ENCODE measurements around the gene GJC2. TPM values are rescaled to one million over a fixed set of nuclear protein-coding genes. Genes with fewer than 3 reads are reported as not detected.

GJC2 gene
- polyA plus RNA-seq, 1 donor from 2014 or later = 2.3 TPM

DNA sequence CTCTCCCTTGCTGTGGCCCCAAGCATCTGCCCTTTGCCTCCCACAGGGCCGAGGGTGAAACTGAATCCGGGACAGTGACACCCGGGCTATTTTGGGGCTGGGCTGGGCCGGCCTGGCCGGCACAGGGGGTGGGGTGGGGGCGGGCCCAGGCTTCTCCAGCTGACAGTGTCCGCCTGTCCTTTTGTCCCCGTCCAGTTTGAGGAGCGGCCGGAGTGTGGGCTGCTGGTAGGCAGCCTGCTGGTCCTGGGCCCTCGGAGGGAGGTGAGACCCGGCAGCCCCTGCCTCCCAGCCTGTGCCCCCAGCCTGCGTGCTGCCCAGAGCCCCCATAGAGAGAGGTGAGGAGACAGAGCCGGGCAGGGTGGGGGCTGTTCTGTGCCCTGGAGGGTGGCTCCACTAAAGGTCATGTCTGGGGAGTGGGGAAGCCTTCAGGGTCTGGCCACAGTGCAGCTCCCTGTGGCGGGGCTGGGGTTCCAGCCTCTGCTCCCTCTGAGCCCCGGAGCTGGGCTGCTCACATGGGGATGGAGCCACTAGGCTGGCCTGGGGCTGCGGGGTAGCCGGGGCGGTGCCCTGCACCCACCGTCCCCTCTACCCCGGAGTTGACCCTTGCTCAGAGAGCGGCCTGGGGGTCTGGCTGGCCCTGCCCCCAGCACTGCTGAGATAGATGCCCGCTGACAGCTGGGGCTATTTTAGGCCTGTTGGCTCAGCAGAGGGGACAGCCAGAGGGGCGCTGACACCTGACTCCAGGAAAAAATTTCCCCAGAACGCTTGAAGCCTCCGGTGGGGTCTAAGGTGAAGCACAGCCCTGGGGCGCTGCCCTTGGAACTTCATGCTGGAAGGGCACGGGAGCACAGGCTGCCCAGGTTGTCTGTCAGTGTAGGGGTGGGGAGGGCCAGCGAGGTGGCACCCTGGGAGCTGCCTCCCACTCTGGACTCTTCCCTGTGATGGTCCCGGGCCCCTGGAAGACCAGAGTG is 58.4 kb downstream of the GJC2 start, which contains the start of gene OBSCN:
OBSCN (plus strand) TSS at position 194 of the 971 bp plus-strand sequence. CDS start 3,740 bp downstream, outside the sequence.
- Histone ChIP-seq H3K4me2 (ENCODE audit: low read length) (no peak within 1 kb of the TSS), H3K79me2 (replicated peaks; ENCODE audit: insufficient read depth, low read length) (no peaks in the 10 kb centered on the region), H3K9me3 (ENCODE audit: low read length) (no peaks in the 10 kb centered on the region), H3F3A (ENCODE audit: insufficient read depth, low read length, poor library complexity, severe bottlenecking) (no peaks in the 10 kb centered on the region), H2AFZ (ENCODE audit: low read depth, low read length) (no peak within 1 kb of the TSS), H3K4me3 (ENCODE audit: low read length) (no peak within 1 kb of the TSS), H3K36me3 (ENCODE audit: insufficient read depth, low read length) (no peaks in the 10 kb centered on the region), H4K20me1 (ENCODE audit: insufficient read depth) (no peaks in the 10 kb centered on the region), H3K9me2 (ENCODE audit: insufficient read depth, low read length) (no peaks in the 10 kb centered on the region), H3K9ac (ENCODE audit: low read length) (no peak within 1 kb of the TSS), H3K27me3 (ENCODE audit: insufficient read depth, low read depth, low read length) (peaks cover 6% of the 10 kb centered on the region), H3K27ac (ENCODE audit: low read length) (no peak within 1 kb of the TSS)
- no peak for TF ChIP-seq SMC3 (conservative IDR thresholded peaks at IDR 0.05; ENCODE audit: poor library complexity)
- TF ChIP-seq EP300 (conservative IDR thresholded peaks at IDR 0.05; ENCODE audit: poor library complexity, severe bottlenecking) = no peak
- TF ChIP-seq MXI1 (conservative IDR thresholded peaks at IDR 0.05; ENCODE audit: poor library complexity, severe bottlenecking) = no peak
- no peak for TF ChIP-seq EZH2 (IDR thresholded peaks at IDR 0.05; ENCODE audit: borderline replicate concordance, insufficient read depth, low read length, poor library complexity, severe bottlenecking)

DNA sequence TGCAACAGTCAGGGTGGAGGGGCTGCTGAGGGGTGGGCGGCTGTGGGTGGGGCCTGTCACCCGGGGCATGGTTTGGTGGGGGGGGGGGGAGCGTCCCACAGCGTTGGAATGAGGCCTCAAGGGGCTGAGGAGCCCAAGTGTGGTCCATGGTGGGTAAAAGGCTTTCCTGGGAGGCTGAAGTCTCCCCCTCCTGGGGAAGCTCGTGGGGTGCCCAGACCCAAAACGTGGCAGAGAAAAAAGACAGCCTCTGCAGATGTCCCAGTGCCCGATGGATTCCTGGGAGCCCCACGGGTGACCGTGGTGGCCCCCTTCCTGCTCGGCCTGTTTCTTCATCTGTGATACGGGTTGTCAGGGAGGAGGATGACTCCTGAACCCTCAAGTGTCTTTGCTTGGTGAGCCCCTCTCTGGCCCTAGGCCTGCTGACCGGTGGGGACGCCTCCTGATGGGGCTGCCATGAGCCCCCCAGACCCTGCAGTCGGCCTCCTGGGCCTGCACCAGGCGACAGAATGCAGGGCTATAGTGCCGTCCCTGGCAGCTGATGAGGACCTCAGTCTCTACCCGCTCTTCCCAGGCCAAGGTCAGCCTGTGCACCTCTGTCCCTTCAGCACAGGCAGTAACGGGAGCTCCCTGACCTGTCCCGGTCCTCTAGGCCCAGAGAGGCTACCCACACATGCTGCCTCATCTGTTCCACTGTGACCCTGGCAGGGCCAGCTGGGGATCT is 59.3 kb downstream of the GJC2 start:
- no peak overlapping the region for H2AFZ ChIP-seq (ENCODE audit: low read depth, low read length)
- no peak overlapping the region for H3K9ac ChIP-seq (ENCODE audit: low read length)
- TF ChIP-seq EZH2 (IDR thresholded peaks at IDR 0.05; ENCODE audit: borderline replicate concordance, insufficient read depth, low read length, poor library complexity, severe bottlenecking) = no peak
- no peak for TF ChIP-seq SMC3 (conservative IDR thresholded peaks at IDR 0.05; ENCODE audit: poor library complexity)
- no peak for TF ChIP-seq MXI1 (conservative IDR thresholded peaks at IDR 0.05; ENCODE audit: poor library complexity, severe bottlenecking)
- no peak for TF ChIP-seq TAF1 (IDR thresholded peaks at IDR 0.05; ENCODE audit: low read depth)
- TF ChIP-seq, protein P1, sequence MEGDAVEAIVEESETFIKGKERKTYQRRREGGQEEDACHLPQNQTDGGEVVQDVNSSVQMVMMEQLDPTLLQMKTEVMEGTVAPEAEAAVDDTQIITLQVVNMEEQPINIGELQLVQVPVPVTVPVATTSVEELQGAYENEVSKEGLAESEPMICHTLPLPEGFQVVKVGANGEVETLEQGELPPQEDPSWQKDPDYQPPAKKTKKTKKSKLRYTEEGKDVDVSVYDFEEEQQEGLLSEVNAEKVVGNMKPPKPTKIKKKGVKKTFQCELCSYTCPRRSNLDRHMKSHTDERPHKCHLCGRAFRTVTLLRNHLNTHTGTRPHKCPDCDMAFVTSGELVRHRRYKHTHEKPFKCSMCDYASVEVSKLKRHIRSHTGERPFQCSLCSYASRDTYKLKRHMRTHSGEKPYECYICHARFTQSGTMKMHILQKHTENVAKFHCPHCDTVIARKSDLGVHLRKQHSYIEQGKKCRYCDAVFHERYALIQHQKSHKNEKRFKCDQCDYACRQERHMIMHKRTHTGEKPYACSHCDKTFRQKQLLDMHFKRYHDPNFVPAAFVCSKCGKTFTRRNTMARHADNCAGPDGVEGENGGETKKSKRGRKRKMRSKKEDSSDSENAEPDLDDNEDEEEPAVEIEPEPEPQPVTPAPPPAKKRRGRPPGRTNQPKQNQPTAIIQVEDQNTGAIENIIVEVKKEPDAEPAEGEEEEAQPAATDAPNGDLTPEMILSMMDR (IDR thresholded peaks at IDR 0.05; ENCODE audit: poor library complexity, severe bottlenecking) = no peak
- no peak for TF ChIP-seq EP300 (conservative IDR thresholded peaks at IDR 0.05; ENCODE audit: poor library complexity, severe bottlenecking)
- TF ChIP-seq POLR2AphosphoS5 (IDR thresholded peaks at IDR 0.05) = no peak
- TF ChIP-seq RAD21 (conservative IDR thresholded peaks at IDR 0.05) = no peak
- TF ChIP-seq, protein P2, sequence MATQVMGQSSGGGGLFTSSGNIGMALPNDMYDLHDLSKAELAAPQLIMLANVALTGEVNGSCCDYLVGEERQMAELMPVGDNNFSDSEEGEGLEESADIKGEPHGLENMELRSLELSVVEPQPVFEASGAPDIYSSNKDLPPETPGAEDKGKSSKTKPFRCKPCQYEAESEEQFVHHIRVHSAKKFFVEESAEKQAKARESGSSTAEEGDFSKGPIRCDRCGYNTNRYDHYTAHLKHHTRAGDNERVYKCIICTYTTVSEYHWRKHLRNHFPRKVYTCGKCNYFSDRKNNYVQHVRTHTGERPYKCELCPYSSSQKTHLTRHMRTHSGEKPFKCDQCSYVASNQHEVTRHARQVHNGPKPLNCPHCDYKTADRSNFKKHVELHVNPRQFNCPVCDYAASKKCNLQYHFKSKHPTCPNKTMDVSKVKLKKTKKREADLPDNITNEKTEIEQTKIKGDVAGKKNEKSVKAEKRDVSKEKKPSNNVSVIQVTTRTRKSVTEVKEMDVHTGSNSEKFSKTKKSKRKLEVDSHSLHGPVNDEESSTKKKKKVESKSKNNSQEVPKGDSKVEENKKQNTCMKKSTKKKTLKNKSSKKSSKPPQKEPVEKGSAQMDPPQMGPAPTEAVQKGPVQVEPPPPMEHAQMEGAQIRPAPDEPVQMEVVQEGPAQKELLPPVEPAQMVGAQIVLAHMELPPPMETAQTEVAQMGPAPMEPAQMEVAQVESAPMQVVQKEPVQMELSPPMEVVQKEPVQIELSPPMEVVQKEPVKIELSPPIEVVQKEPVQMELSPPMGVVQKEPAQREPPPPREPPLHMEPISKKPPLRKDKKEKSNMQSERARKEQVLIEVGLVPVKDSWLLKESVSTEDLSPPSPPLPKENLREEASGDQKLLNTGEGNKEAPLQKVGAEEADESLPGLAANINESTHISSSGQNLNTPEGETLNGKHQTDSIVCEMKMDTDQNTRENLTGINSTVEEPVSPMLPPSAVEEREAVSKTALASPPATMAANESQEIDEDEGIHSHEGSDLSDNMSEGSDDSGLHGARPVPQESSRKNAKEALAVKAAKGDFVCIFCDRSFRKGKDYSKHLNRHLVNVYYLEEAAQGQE (IDR thresholded peaks at IDR 0.05; ENCODE audit: borderline replicate concordance) = no peak
- no peaks in the 10 kb centered on the region for H3K79me2 ChIP-seq (replicated peaks; ENCODE audit: insufficient read depth, low read length)
- H3K9me3 ChIP-seq (ENCODE audit: low read length) = no peaks in the 10 kb centered on the region
- H3K4me2 ChIP-seq (ENCODE audit: low read length) = no peak overlapping the region
- H3F3A ChIP-seq (ENCODE audit: insufficient read depth, low read length, poor library complexity, severe bottlenecking) = no peaks in the 10 kb centered on the region
- no peaks in the 10 kb centered on the region for H3K9me2 ChIP-seq (ENCODE audit: insufficient read depth, low read length)
- peaks cover 6% of the 10 kb centered on the region for H3K27me3 ChIP-seq (ENCODE audit: insufficient read depth, low read depth, low read length)
- no peak overlapping the region for H3K4me3 ChIP-seq (ENCODE audit: low read length)
- H3K36me3 ChIP-seq (ENCODE audit: insufficient read depth, low read length) = no peaks in the 10 kb centered on the region
- no peak overlapping the region for H3K27ac ChIP-seq (ENCODE audit: low read length)
- no peaks in the 10 kb centered on the region for H4K20me1 ChIP-seq (ENCODE audit: insufficient read depth)

Small RNA genes lying within 50 kb of the gene (small RNA-seq; reads per million reads assigned to genes)
- 0 reads per million in 3 experiments for gene AL359510.1

Other genes starting within 250 kb of the GJC2 start
- gene WNT9A, start 202.0 kb upstream of the GJC2 start, polyA plus RNA-seq = 0.57 and 1.4 TPM in 2 replicates
- 0.14 TPM in 1 of 2 replicates, not detected in the other for gene WNT3A, start 142.9 kb upstream of the GJC2 start, polyA plus RNA-seq
- 168 and 202 TPM in 2 replicates for gene ARF1, start 67.2 kb upstream of the GJC2 start, polyA plus RNA-seq
- gene C1orf35, start 46.6 kb upstream of the GJC2 start, polyA plus RNA-seq = 32.8 and 37.5 TPM in 2 replicates
- 168 and 178 TPM in 2 replicates for gene MRPL55, start 40.6 kb upstream of the GJC2 start, polyA plus RNA-seq
- gene GUK1, start 9.7 kb upstream of the GJC2 start, polyA plus RNA-seq = 502 and 527 TPM in 2 replicates
- gene IBA57, start 15.9 kb downstream of the GJC2 start, polyA plus RNA-seq = 5.5 TPM in 2 replicates
- gene OBSCN, start 58.1 kb downstream of the GJC2 start, polyA plus RNA-seq = 7.2 and 10.2 TPM in 2 replicates

Data from neural cell (in vitro differentiated cells).